Keratinocyte (primary cell): ENCODE results near the gene KIF2C. TPM values are rescaled to one million over a fixed set of nuclear protein-coding genes. Genes with fewer than 3 reads are reported as not detected.

ENCODE experiments used
- DNase-seq: peaks from one replicate; pipeline ENCODE4 v3.0.0-alpha.2; 2011; ENCODE audit warnings: low read depth, missing footprints, low spot score
- FAIRE-seq: peaks from 2 replicates; lab custom pipeline; 2011; peaks lifted over from hg19 to GRCh38; lab: Jason Lieb, UNC
- H2AFZ ChIP-seq: 2 replicates; pipeline ENCODE4 v1.6.0; 2012; ENCODE audit warnings: low read length, control low read depth, inconsistent platforms; ENCODE audit not compliant: control insufficient read depth
- H3K27ac ChIP-seq: 2 replicates; pipeline ENCODE4 v1.5.1; 2011; ENCODE audit warnings: low read length; ENCODE audit not compliant: control insufficient read depth, insufficient read depth
- H3K27me3 ChIP-seq: 3 replicates; pipeline ENCODE4 v1.6.0; 2011; ENCODE audit warnings: low read length; ENCODE audit not compliant: control insufficient read depth, insufficient read depth; ENCODE audit errors: extremely low read depth
- H3K36me3 ChIP-seq, 2 experiments: 2 replicates in 1 of 2; 3 replicates in 1 of 2; pipeline ENCODE4 v1.5.1; 2011; ENCODE audit warnings: low read length in 2 of 2, mild to moderate bottlenecking in 1 of 2; ENCODE audit not compliant: control insufficient read depth in 2 of 2, insufficient read depth in 2 of 2; ENCODE audit errors: extremely low read depth in 1 of 2
- H3K4me1 ChIP-seq: 3 replicates; pipeline ENCODE4 v1.5.1; 2011; ENCODE audit warnings: low read length; ENCODE audit not compliant: control insufficient read depth, insufficient read depth; ENCODE audit errors: extremely low read depth
- H3K4me2 ChIP-seq: 3 replicates; pipeline ENCODE4 v1.6.0; 2011; ENCODE audit warnings: low read depth, low read length; ENCODE audit not compliant: control insufficient read depth, insufficient read depth; ENCODE audit errors: extremely low read depth
- H3K4me3 ChIP-seq, 3 experiments: fragments of 200-600 bp in 1 of 3; sonication (generic) in 1 of 3; 2 replicates in 2 of 3; 3 replicates in 1 of 3; pipeline ENCODE4 v1.5.1; 2011 to 2016; ENCODE audit warnings: low read length in 3 of 3, mild to moderate bottlenecking in 3 of 3, control low read depth in 2 of 3, inconsistent platforms in 1 of 3, low read depth in 1 of 3, mixed read lengths in 1 of 3, mixed run types in 1 of 3, moderate library complexity in 1 of 3; ENCODE audit not compliant: control insufficient read depth in 2 of 3, insufficient read depth in 2 of 3; ENCODE audit errors: extremely low read depth in 1 of 3
- H3K79me2 ChIP-seq: 2 replicates; pipeline ENCODE4 v1.6.0; 2012; ENCODE audit warnings: low read length; ENCODE audit not compliant: control insufficient read depth, insufficient read depth
- H3K9ac ChIP-seq: 3 replicates; pipeline ENCODE4 v1.6.0; 2011; ENCODE audit warnings: low read length; ENCODE audit not compliant: control insufficient read depth, insufficient read depth; ENCODE audit errors: extremely low read depth
- H3K9me1 ChIP-seq: 3 replicates; pipeline ENCODE4 v1.6.0; 2011; ENCODE audit warnings: low read length; ENCODE audit not compliant: control insufficient read depth, insufficient read depth; ENCODE audit errors: extremely low read depth
- H3K9me3 ChIP-seq: 2 replicates; pipeline ENCODE4 v1.5.1; 2012; ENCODE audit warnings: low read depth, low read length; ENCODE audit not compliant: control insufficient read depth
- H4K20me1 ChIP-seq: 3 replicates; pipeline ENCODE4 v1.6.0; 2011; ENCODE audit warnings: low read length; ENCODE audit not compliant: control insufficient read depth, insufficient read depth; ENCODE audit errors: extremely low read depth
- CTCF ChIP-seq, 3 experiments: IDR thresholded peaks in 1 of 3; conservative IDR thresholded peaks in 1 of 3; optimal IDR thresholded peaks in 1 of 3; 2 replicates in 2 of 3; 3 replicates in 1 of 3; pipeline versions ENCODE3 to v1.5.1; 2011; ENCODE audit warnings: low read length in 3 of 3, mild to moderate bottlenecking in 3 of 3, moderate library complexity in 2 of 3, control low read depth in 1 of 3, inconsistent platforms in 1 of 3; ENCODE audit not compliant: insufficient read depth in 2 of 3; ENCODE audit errors: extremely low read depth in 1 of 3
- EZH2 ChIP-seq: IDR thresholded peaks from one replicate; pipeline ENCODE4 v1.6.1; 2012; ENCODE audit warnings: inconsistent platforms, mild to moderate bottlenecking, low read length, moderate library complexity
- dilution Hi-C: fragments of 300-500 bp; cut with MboI; formaldehyde crosslinking; loops from one replicate; pipeline ENCODE4 v1.7.0; 2020; ENCODE audit warnings: low sequenced_read_pairs; ENCODE audit not compliant: extremely low pct_ligation_motif_present
- polyA plus RNA-seq, 5 experiments: library from polyadenylated mRNA; depleted of rRNA in 3 of 5; stranded (reverse) in 3 of 5; stranded (forward) in 1 of 5; unstranded in 1 of 5; fragments of >200 nt; gene quantifications; 1 replicate in 1 of 5; 2 replicates in 3 of 5; 3 replicates in 1 of 5; pipeline versions ENCODE4 v1.2.1 to v1.2.3, GENCODE V29; 2011 to 2012; ENCODE audit warnings: missing spikeins in 2 of 5, low read depth in 1 of 5, low replicate concordance in 1 of 5

Gene KIF2C
- polyA plus RNA-seq, 1 donor (not counting 4 experiments of a cell fraction or from before 2014, with no cell fraction given): 16.3 TPM

GRCh38 chr1:44705470-44705869 is 34.2 kb upstream of the KIF2C start:
- Histone ChIP-seq H3K4me3 (no peak overlapping the region), H3K9me1 (no peaks in the 10 kb centered on the region), H2AFZ (no peak overlapping the region), H3K9ac (no peak overlapping the region), H4K20me1 (no peaks in the 10 kb centered on the region), H3K9me3 (no peaks in the 10 kb centered on the region), H3K4me1 (peaks cover 21% of the 10 kb centered on the region), H3K27ac (no peak overlapping the region), H3K36me3 (no peaks in the 10 kb centered on the region), H3K79me2 (no peaks in the 10 kb centered on the region), H3K4me2 (no peak overlapping the region), H3K27me3 (no peaks in the 10 kb centered on the region)
- no peak for TF ChIP-seq EZH2
- TF ChIP-seq CTCF (optimal IDR thresholded peaks at IDR 0.05 in 1 of 3, IDR thresholded peaks at IDR 0.05 in 1 of 3, conservative IDR thresholded peaks at IDR 0.05 in 1 of 3; ENCODE audit: extremely low read depth in 1 of 3, insufficient read depth in 2 of 3, low read length in 3 of 3): no peak
- FAIRE-seq: no peak
- dilution Hi-C loops: no loop called here
- DNase-seq: no peak

GRCh38 chr1:44705938-44706337 is 33.7 kb upstream of the KIF2C start:
- FAIRE-seq (no peak), DNase-seq (no peak)
- no peaks in the 10 kb centered on the region for H4K20me1 ChIP-seq
- no peaks in the 10 kb centered on the region for H3K27me3 ChIP-seq
- no peaks in the 10 kb centered on the region for H3K9me3 ChIP-seq
- no peaks in the 10 kb centered on the region for H3K36me3 ChIP-seq
- H3K79me2 ChIP-seq: no peaks in the 10 kb centered on the region
- H3K4me2 ChIP-seq: no peak overlapping the region
- no peak overlapping the region for H2AFZ ChIP-seq
- dilution Hi-C loops: no loop called here
- no peaks in the 10 kb centered on the region for H3K9me1 ChIP-seq
- TF ChIP-seq EZH2 (no peak), CTCF (optimal IDR thresholded peaks at IDR 0.05 in 1 of 3, IDR thresholded peaks at IDR 0.05 in 1 of 3, conservative IDR thresholded peaks at IDR 0.05 in 1 of 3; ENCODE audit: extremely low read depth in 1 of 3, insufficient read depth in 2 of 3, low read length in 3 of 3) (no peak)
- no peak overlapping the region for H3K4me3 ChIP-seq
- no peak overlapping the region for H3K9ac ChIP-seq
- H3K27ac ChIP-seq: no peak overlapping the region
- H3K4me1 ChIP-seq: peaks cover 21% of the 10 kb centered on the region
